ENCODE results near the gene RPS6KA3. TPM values are rescaled to one million over a fixed set of nuclear protein-coding genes. Genes with fewer than 3 reads are reported as not detected.
A peak's percentile ranks its signal among the peaks of the same experiment; 100 is the strongest.

RPS6KA3 gene
- total RNA-seq: 10 to 100 TPM; 28.1 to 52.3 (median 39.8) TPM
- polyA plus RNA-seq: 10 to 100 TPM in 1 of 2 donors, 1 to 10 TPM in 1; 6.6 to 27.8 TPM
- long read RNA-seq, donor 1, full-length matches to known transcripts: 41 of 65 reads
- long read RNA-seq, donor 1, partial matches to known transcripts: 8 of 65 reads
- long read RNA-seq, donor 1, other reads (novel, unspliced or antisense): 16 of 65 reads
- long read RNA-seq, donor 2, full-length matches to known transcripts: 17 of 23 reads
- long read RNA-seq, donor 2, partial matches to known transcripts: 4 of 23 reads
- long read RNA-seq, donor 2, other reads (novel, unspliced or antisense): 2 of 23 reads
- long read RNA-seq, donor 3, full-length matches to known transcripts: 73 of 96 reads
- long read RNA-seq, donor 3, partial matches to known transcripts: 1 of 96 reads
- long read RNA-seq, donor 3, other reads (novel, unspliced or antisense): 22 of 96 reads

DNA sequence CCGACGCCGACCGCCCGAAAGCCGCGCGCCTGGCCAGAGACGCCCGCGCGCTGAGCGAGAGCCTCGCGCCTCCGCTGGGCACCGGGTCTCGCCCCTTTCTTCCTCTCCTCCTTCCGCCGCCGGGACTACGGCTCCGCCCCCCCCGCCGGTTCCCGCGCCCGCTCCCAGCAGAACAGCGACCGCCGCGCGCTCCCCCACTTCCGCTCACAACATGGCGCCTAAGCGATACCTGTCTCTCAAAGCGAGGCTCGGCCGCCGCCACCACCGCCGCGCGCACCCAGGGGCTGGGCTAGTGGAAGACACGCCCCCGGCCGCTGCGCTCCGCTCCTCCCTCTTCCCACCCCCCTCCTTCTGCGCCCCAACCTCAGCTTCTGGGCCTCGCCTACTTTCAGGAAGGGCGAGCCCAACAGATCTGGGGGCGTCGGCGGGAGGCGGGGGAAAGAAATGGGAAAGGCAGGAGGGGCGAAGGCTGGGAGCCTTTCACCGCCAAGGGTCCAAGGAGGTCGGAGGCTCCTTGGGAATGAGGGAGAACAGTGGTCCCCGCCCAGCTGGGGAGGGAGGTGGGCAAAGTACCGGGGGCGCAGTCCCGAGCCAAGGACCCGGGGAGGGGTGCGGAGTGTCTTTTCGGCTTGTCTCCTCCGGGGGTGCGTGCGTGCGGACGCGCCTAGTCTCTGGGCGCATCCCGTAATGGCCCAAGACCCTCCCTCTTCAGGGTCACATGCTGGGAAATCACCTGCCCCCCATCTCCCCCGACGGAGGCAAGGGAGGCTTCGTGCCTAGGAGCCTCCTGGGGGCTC, at the start of gene RPS6KA3:
Gene RPS6KA3, minus strand, starts transcription at position 100 of the 797 bp plus-strand sequence. CDS start 277 bp downstream, outside the sequence.
- peak; percentile 94 to 97 (median 96) for ATAC-seq
- peak; percentile 90 to 95 (median 92) for DNase-seq
- intact Hi-C loops (cut with DNase I): loop anchor here in 7 of 10 donors (5.0 to 10.0 kb wide), 9 partner anchors 50 to 178 kb away; partner anchors contain the start of gene EIF1AX (in 1 of the 7)
- Histone ChIP-seq H3K27me3 (peaks cover 0 to 9% (median 0%) of the 10 kb centered on the region in 9 donors), H3K9me3 (no peaks in the 10 kb centered on the region), H3K36me3 (no peaks in the 10 kb centered on the region), H3K4me1 (peaks cover 0 to 30% (median 4%) of the 10 kb centered on the region in 12 donors), H3K27ac (peak within 1 kb of the TSS; percentile 26 to 89 (median 83)), H3K4me3 (peak within 1 kb of the TSS; percentile 38 to 95 (median 69))
- 1 to 43% (median 17%) methylated on average over 59 to 76 of the region's 77 CpGs for WGBS, 4 donors
- peak in 1 of 2 donors; percentile 76 for TF ChIP-seq POLR2A (IDR thresholded peaks at IDR 0.05)
- TF ChIP-seq, protein P1, sequence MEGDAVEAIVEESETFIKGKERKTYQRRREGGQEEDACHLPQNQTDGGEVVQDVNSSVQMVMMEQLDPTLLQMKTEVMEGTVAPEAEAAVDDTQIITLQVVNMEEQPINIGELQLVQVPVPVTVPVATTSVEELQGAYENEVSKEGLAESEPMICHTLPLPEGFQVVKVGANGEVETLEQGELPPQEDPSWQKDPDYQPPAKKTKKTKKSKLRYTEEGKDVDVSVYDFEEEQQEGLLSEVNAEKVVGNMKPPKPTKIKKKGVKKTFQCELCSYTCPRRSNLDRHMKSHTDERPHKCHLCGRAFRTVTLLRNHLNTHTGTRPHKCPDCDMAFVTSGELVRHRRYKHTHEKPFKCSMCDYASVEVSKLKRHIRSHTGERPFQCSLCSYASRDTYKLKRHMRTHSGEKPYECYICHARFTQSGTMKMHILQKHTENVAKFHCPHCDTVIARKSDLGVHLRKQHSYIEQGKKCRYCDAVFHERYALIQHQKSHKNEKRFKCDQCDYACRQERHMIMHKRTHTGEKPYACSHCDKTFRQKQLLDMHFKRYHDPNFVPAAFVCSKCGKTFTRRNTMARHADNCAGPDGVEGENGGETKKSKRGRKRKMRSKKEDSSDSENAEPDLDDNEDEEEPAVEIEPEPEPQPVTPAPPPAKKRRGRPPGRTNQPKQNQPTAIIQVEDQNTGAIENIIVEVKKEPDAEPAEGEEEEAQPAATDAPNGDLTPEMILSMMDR (IDR thresholded peaks at IDR 0.05): no peak

DNA sequence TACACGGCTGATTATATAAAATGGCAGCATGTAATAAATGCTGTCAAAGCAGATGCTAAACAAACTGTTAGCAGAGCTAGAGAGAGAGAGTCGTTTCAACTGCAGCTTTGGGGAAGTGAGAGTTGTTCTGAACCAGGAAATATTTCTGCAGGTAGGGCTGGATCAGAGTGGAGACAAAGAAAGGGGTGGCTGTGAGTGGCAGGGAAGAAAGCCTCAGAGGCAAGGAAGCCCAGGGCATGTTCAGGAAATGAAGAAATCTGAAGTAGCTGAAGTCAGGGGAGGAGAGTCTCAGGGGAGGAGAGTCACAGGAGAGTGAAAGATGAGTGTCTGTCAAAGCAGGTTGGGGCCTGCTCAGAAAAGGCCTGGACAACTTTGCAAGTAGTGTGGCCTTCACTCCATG, 48.4 kb upstream of the RPS6KA3 start:
- no peak for TF ChIP-seq POLR2A (IDR thresholded peaks at IDR 0.05)
- TF ChIP-seq, protein P1 (IDR thresholded peaks at IDR 0.05): no peak
- H3K9me3 ChIP-seq: no peaks in the 10 kb centered on the region
- no peaks in the 10 kb centered on the region for H3K36me3 ChIP-seq
- H3K27me3 ChIP-seq: peaks cover 0 to 6% (median 0%) of the 10 kb centered on the region in 9 donors
- no peak overlapping the region for H3K4me3 ChIP-seq
- DNase-seq (no peak), ATAC-seq (no peak)
- intact Hi-C loops (cut with DNase I): no loop called here
- 59 to 68% (median 64%) methylated on average over 2 of the region's 2 CpGs for WGBS, 4 donors
- peak overlapping the region in 1 of 12 donors; percentile 6 for H3K27ac ChIP-seq
- H3K4me1 ChIP-seq: no peaks in the 10 kb centered on the region

DNA sequence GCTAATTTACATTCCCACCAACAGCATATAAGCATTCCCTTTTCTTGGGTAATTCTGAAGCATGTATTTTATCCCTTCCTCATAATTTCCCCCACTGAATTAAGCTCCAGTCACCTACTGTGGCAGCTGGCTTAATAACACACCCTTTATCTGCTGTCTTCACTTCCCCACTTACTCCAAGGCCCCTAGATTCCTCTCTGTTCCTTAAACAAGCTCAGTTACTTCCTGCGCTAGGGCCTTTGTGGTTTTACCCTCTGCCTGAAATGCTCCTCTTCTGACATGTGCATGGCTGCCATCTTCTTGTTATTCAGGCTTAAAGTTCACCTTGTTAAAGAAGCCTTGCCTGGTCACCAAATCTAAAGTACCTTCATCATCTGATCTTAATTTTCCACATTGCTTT, 47.2 kb upstream of the RPS6KA3 start:
- H3K36me3 ChIP-seq: no peaks in the 10 kb centered on the region
- intact Hi-C loops (cut with DNase I): no loop called here
- no peaks in the 10 kb centered on the region for H3K9me3 ChIP-seq
- no peak overlapping the region for H3K4me3 ChIP-seq
- peak in 1 of 4 donors; percentile 44 for ATAC-seq
- H3K27me3 ChIP-seq: peaks cover 0 to 6% (median 0%) of the 10 kb centered on the region in 9 donors
- 79 to 96% (median 90%) methylated on average over 1 of the region's 1 CpG for WGBS, 4 donors
- no peak for DNase-seq
- no peak overlapping the region for H3K27ac ChIP-seq
- no peak for TF ChIP-seq POLR2A (IDR thresholded peaks at IDR 0.05)
- TF ChIP-seq, protein P1 (IDR thresholded peaks at IDR 0.05): no peak
- no peaks in the 10 kb centered on the region for H3K4me1 ChIP-seq

DNA sequence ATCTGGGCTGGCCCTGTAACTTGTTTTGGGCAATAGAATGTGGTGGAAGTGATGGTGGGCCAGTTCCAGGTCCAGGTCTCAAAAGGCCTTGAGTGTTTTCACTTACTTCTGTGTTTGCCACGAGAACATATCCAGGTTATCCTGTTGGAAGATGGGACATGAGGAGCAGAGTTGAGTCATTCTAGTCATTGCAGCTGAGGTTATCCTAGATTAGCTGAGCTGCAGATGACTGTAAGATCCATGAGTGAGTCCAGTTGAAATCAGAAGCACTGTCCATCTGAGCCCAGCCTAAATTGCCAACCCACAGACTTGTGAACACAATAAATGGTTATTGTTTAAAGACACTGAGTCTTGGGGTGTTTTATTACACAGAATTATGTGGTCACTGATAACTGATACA, 45.3 kb upstream of the RPS6KA3 start:
- H3K4me1 ChIP-seq: no peaks in the 10 kb centered on the region
- peaks cover 0 to 6% (median 0%) of the 10 kb centered on the region in 9 donors for H3K27me3 ChIP-seq
- H3K36me3 ChIP-seq: no peaks in the 10 kb centered on the region
- DNase-seq (no peak), ATAC-seq (no peak)
- no peaks in the 10 kb centered on the region for H3K9me3 ChIP-seq
- TF ChIP-seq, protein P1 (IDR thresholded peaks at IDR 0.05): no peak
- no peak for TF ChIP-seq POLR2A (IDR thresholded peaks at IDR 0.05)
- intact Hi-C loops (cut with DNase I): no loop called here
- 53 to 83% (median 68%) methylated on average over 1 of the region's 1 CpG for WGBS, 4 donors
- no peak overlapping the region for H3K4me3 ChIP-seq
- H3K27ac ChIP-seq: no peak overlapping the region
